ENCODE results near the gene ZNF611. TPM values are rescaled to one million over a fixed set of nuclear protein-coding genes. Genes with fewer than 3 reads are reported as not detected.
"Not testable (repeated sequence)": the region's sequence is repeated elsewhere in the genome, so short reads cannot be mapped to it uniquely, and the experiment has no call there.

Gene ZNF611
- total and polyA plus RNA-seq, 2 experiments from 2014 or later = 10.8 to 21.3 TPM

DNA sequence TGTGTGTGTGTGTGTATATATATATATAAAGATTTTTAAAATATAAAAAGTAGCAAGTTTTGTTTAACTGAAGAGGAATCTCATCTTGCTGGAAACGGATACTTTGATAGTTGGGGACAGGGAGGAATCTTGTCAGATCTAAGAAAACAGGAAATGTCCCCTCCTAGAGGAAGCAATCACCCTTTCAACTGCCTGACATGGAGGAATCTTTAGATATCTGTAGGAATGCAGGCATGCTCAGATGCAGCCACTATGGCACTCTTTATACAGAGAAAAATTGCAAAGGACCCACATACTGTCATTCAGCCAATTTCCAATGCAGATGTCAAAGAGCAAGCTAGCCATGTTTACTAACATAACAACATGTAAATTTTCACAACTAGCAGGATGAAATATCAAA, 38.8 kb downstream of the ZNF611 start:
- Histone ChIP-seq H3K27ac (no peak overlapping the region), H3K27me3 (no peaks in the 10 kb centered on the region), H4K20me1 (ENCODE audit: insufficient read depth, poor library complexity, severe bottlenecking) (no peaks in the 10 kb centered on the region), H3K9me3 (ENCODE audit: low read depth) (no peaks in the 10 kb centered on the region), H3K9me2 (replicated peaks; ENCODE audit: insufficient read depth) (no peaks in the 10 kb centered on the region), H3K4me3 (no peak overlapping the region), H2AFZ (no peak overlapping the region), H3K4me1 (ENCODE audit: insufficient read depth) (peaks cover 5% of the 10 kb centered on the region), H3K36me3 (replicated peaks; ENCODE audit: insufficient read depth, low read depth) (no peaks in the 10 kb centered on the region), H3K4me2 (no peak overlapping the region), H3K79me2 (no peaks in the 10 kb centered on the region)
- TF ChIP-seq, protein P1, sequence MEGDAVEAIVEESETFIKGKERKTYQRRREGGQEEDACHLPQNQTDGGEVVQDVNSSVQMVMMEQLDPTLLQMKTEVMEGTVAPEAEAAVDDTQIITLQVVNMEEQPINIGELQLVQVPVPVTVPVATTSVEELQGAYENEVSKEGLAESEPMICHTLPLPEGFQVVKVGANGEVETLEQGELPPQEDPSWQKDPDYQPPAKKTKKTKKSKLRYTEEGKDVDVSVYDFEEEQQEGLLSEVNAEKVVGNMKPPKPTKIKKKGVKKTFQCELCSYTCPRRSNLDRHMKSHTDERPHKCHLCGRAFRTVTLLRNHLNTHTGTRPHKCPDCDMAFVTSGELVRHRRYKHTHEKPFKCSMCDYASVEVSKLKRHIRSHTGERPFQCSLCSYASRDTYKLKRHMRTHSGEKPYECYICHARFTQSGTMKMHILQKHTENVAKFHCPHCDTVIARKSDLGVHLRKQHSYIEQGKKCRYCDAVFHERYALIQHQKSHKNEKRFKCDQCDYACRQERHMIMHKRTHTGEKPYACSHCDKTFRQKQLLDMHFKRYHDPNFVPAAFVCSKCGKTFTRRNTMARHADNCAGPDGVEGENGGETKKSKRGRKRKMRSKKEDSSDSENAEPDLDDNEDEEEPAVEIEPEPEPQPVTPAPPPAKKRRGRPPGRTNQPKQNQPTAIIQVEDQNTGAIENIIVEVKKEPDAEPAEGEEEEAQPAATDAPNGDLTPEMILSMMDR (IDR thresholded peaks at IDR 0.05; ENCODE audit: poor library complexity) = no peak
- no peak for TF ChIP-seq EZH2 (IDR thresholded peaks at IDR 0.05; ENCODE audit: borderline replicate concordance)
- WGBS (ENCODE audit: low lambda C conversion rate, missing lambda C conversion rate) = 72% methylated on average over 1 of the region's 1 CpG
- no peak for DNase-seq (ENCODE audit: low spot score)

DNA sequence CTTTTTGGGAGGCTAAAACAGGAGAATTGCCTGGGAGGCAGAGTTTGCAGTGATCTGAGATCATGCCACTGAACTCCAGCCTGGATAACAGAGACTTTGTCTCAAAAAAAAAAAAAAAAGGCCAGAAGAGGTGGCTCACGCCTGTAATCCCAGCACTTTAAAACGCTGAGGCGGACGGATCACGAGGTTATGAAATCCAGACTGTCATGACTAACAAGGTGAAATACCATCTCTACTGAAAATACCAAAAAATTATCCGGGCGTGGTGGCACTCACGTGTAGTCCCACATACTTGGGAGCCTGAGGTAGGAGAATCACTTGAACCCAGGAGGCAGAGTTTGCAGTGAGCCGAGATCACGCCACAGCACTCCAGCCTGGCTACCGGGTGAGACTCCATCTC, 39.9 kb downstream of the ZNF611 start:
- WGBS (ENCODE audit: low lambda C conversion rate, missing lambda C conversion rate) = 87% methylated on average over 11 of the region's 11 CpGs
- H3K9me3 ChIP-seq (ENCODE audit: low read depth) = no peaks in the 10 kb centered on the region
- no peaks in the 10 kb centered on the region for H3K79me2 ChIP-seq
- TF ChIP-seq EZH2phosphoT487 (IDR thresholded peaks at IDR 0.05; ENCODE audit: low read depth, severe bottlenecking, unreplicated experiment) = no peak
- TF ChIP-seq, protein P1 (IDR thresholded peaks at IDR 0.05; ENCODE audit: poor library complexity) = no peak
- no peak for TF ChIP-seq EZH2 (IDR thresholded peaks at IDR 0.05; ENCODE audit: borderline replicate concordance)
- H3K4me3 ChIP-seq = no peak overlapping the region
- H3K27ac ChIP-seq = no peak overlapping the region
- no peak overlapping the region for H2AFZ ChIP-seq
- H3K27me3 ChIP-seq = no peaks in the 10 kb centered on the region
- no peak overlapping the region for H3K4me2 ChIP-seq
- no peak for DNase-seq (ENCODE audit: low spot score)
- H4K20me1 ChIP-seq (ENCODE audit: insufficient read depth, poor library complexity, severe bottlenecking) = no peaks in the 10 kb centered on the region
- H3K4me1 ChIP-seq (ENCODE audit: insufficient read depth) = peaks cover 9% of the 10 kb centered on the region
- no peaks in the 10 kb centered on the region for H3K36me3 ChIP-seq (replicated peaks; ENCODE audit: insufficient read depth, low read depth)
- no peaks in the 10 kb centered on the region for H3K9me2 ChIP-seq (replicated peaks; ENCODE audit: insufficient read depth)

DNA sequence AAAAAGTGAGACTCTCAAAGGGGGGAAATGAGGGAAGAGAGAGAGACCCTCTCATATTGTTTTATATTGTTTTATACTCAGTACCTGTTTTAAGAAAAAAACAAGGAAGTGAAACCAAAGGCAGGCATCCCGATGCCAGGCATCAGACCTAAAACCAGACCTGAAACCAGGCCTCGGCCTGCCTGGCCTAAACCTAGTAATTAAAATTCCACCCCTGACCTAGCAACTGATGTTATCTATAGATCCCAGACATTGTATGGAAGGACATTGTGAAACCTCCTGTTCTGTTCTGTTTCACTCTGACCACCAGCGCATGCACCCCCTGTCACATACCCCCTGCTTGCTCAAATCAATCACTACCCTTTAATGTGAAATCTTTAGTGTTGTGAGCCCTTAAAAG, 40.6 kb downstream of the ZNF611 start:
- not testable (repeated sequence) for H3K36me3 ChIP-seq (replicated peaks; ENCODE audit: insufficient read depth, low read depth); H3K4me2 ChIP-seq; H3K27me3 ChIP-seq; H3K27ac ChIP-seq; H3K79me2 ChIP-seq; H3K4me3 ChIP-seq; DNase-seq (ENCODE audit: low spot score); H2AFZ ChIP-seq; H3K9me3 ChIP-seq (ENCODE audit: low read depth); H3K9me2 ChIP-seq (replicated peaks; ENCODE audit: insufficient read depth); H4K20me1 ChIP-seq (ENCODE audit: insufficient read depth, poor library complexity, severe bottlenecking); H3K4me1 ChIP-seq (ENCODE audit: insufficient read depth)
- 34% methylated on average over 3 of the region's 3 CpGs for WGBS (ENCODE audit: low lambda C conversion rate, missing lambda C conversion rate)

DNA sequence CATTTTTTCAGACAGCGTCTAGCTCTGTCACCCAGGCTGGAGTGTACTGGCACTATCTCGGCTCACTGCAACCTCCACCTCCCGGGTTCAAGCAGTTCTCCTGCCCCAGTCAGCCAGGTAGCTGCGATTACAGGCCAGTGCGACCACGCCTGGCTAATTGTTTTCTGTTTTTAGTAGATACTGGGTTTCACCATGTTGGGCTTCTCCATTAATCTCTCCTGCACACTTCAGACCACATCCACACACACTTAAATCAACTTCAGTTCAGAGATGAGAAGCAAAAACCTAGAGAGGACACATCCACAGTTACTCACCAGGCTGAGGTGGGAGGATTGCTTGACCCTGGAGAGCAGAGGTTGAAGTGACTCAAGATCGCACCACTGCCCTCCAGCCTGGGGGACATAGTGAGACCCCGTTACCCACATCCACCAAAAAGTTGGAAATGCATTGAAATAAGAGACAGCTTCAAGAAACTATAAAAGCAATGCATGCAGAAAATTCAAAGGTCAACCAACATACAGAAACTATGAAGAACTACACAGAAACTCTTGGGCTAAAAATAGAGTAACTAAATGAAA, 42.3 kb downstream of the ZNF611 start:
- no peak overlapping the region for H2AFZ ChIP-seq
- no peaks in the 10 kb centered on the region for H3K9me2 ChIP-seq (replicated peaks; ENCODE audit: insufficient read depth)
- WGBS (ENCODE audit: low lambda C conversion rate, missing lambda C conversion rate) = 90% methylated on average over 8 of the region's 8 CpGs
- H3K27me3 ChIP-seq = no peaks in the 10 kb centered on the region
- no peak for DNase-seq (ENCODE audit: low spot score)
- no peaks in the 10 kb centered on the region for H4K20me1 ChIP-seq (ENCODE audit: insufficient read depth, poor library complexity, severe bottlenecking)
- no peak overlapping the region for H3K4me2 ChIP-seq
- H3K9me3 ChIP-seq (ENCODE audit: low read depth) = no peaks in the 10 kb centered on the region
- TF ChIP-seq EZH2phosphoT487 (IDR thresholded peaks at IDR 0.05; ENCODE audit: low read depth, severe bottlenecking, unreplicated experiment) (no peak), EZH2 (IDR thresholded peaks at IDR 0.05; ENCODE audit: borderline replicate concordance) (no peak)
- TF ChIP-seq, protein P1 (IDR thresholded peaks at IDR 0.05; ENCODE audit: poor library complexity) = no peak
- no peak overlapping the region for H3K4me3 ChIP-seq
- H3K4me1 ChIP-seq (ENCODE audit: insufficient read depth) = peaks cover 9% of the 10 kb centered on the region
- peaks cover 11% of the 10 kb centered on the region for H3K79me2 ChIP-seq
- no peak overlapping the region for H3K27ac ChIP-seq
- no peaks in the 10 kb centered on the region for H3K36me3 ChIP-seq (replicated peaks; ENCODE audit: insufficient read depth, low read depth)

Measured in hepatocyte (in vitro differentiated cells).